Muscle of back (tissue), 11 donors: ENCODE measurements around the gene AZGP1. TPM values are rescaled to one million over a fixed set of nuclear protein-coding genes. Genes with fewer than 3 reads are reported as not detected.
"Not testable (repeated sequence)": the region's sequence is repeated elsewhere in the genome, so short reads cannot be mapped to it uniquely, and the experiment has no call there.

Source experiments
- DNase-seq, 3 donors: peaks; one replicate each; pipeline versions ENCODE4 v3.0.0 to v3.0.0-alpha.2; 2013
- polyA plus RNA-seq, 10 donors: library from polyadenylated mRNA; unstranded; fragments of 120-200 nt; gene quantifications; one replicate each; pipeline ENCODE4 v1.2.1, GENCODE V29; 2013; ENCODE audit not compliant: insufficient read length in 10 of 10

Gene AZGP1
- polyA plus RNA-seq, 10 donors: 0.56 to 1.3 (median 0.82) TPM

DNA sequence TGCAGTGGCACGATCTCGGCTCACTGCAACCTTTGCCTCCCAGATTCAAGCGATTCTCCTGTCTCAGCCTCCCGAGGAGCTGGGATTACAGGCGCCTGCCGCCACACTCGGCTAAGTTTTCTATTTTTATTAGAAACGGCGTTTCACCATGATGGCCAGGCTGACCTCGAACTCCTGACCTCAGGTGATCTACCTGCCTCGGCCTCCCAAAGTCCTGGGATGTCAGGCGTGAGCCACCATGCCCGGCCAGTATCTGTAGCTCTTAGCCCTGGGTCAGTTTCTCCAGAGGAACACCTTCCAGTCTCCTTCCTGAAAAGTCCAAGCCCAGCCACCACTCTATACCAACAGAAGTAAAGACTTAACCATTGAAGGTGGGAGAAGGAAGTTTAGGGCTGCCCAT lies 24.4 kb upstream of the AZGP1 start:
- DNase-seq: no peak

- DNase-seq: peak in 2 of 3 donors; percentile 63 to 91
These were observed 21.8 kb upstream of the AZGP1 start for GRCh38 chr7:99997545-99998137.

DNA sequence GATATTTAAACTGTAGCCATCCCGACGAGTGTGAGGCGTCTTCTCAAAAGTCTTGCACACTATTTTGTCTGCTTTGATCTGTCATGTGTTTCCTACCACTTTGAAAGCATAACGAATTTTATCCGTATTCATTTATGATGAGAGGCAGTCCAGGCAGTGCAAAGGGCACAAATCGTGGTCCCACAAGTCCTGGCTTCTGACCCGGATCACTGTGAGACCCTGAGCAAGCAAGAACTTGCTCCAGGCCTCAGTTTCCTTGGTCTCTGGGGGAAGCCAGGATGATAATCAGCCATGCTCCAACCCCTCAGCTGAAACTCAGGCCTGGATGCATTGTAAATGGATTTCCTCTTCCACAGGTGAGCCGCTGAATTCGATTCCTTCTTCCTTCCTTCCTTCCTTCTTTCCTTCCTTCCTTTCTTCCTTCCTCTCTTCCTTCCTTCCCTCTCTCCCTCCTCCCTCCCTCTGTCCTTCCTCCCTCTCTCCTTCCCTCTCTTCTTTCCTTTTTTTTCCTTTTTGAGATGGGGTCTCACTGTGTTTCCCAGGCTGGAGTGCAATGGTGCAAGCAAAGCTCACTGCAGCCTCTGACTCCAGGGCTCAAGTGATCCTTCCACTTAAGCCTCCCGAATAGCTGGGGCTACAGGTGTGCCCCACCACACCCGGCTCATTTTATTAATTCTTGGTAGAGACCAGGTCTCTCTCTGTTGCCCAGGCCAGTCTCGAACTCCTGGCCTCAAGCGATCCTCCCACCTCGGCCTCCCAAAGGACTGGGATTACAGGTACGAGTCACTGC lies 21.1 kb upstream of the AZGP1 start:
- DNase-seq: no peak

DNA sequence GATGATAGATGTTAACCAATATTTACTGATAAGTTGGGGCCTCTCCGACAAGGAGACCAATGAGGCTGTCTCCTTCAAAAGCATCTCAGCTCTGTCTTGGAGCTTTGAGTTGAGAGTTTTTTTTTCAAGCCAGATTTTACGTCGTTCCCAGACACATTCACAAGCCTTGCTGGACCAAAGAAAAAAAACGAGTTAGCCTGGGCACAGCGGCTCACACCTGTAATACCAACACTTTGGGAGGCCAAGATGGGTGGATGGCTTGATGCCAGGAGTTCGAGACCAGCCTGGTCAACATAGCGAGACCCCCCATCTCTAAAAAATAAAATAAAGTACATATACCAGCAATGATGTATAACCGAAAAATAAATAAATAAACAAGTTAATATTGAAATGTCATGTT lies 19.0 kb upstream of the AZGP1 start:
- DNase-seq: no peak

DNA sequence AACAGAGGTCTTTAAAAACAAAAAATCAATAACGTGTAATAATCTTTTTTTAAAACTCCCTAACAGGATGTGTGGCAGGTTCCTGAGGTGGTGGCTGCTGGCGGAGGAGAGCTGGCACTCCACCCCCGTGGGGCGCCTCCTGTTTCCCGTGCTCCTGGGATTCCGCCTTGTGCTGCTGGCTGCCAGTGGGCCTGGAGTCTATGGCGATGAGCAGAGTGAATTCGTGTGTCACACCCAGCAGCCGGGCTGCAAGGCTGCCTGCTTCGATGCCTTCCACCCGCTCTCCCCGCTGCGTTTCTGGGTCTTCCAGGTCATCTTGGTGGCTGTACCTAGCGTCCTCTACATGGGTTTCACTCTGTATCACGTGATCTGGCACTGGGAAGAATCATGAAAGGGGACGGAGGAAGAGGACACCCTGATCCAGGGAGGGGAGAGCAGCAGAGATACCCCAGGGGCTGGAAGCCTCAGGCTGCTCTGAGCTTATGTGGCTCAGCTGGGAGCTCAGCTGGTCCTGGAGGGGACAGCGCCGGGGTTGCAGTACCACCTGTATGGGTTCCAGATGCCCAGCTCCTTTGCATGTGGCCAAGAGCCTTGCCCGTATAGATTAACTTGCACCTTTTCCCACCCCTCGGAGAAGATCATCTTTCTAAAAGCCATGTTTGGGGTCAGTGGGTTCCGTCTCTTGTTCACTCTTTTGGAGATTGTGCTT lies 16.7 kb upstream of the AZGP1 start:
- DNase-seq: no peak

DNA sequence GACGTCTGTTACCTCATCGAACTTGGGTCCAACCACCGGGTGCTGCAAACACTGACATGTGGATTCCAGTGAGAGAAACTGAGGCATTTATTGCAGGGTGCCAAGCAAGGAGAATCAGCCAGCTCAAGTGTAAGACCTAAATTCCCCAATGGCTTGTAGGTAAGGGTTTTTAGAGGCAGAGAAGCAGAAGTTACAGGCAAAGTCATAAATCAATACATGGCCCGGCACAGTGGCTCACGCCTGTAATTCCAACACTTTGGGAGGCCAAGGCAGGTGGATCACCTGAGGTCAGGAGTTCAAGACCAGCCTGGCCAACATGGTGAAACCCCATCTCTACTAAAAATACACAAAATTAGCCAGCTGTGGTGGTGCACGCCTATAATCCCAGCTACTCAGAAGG lies 15.7 kb upstream of the AZGP1 start:
- DNase-seq: not testable (repeated sequence)

- DNase-seq: peak in 1 of 3 donors; percentile 13
These were observed 14.6 kb upstream of the AZGP1 start for GRCh38 chr7:99990460-99990852.

GRCh38 chr7:99987846-99988245 lies 12.0 kb upstream of the AZGP1 start:
- no peak for DNase-seq

- not testable (repeated sequence) for DNase-seq
These were observed 11.5 kb upstream of the AZGP1 start for GRCh38 chr7:99987306-99987705.

DNA sequence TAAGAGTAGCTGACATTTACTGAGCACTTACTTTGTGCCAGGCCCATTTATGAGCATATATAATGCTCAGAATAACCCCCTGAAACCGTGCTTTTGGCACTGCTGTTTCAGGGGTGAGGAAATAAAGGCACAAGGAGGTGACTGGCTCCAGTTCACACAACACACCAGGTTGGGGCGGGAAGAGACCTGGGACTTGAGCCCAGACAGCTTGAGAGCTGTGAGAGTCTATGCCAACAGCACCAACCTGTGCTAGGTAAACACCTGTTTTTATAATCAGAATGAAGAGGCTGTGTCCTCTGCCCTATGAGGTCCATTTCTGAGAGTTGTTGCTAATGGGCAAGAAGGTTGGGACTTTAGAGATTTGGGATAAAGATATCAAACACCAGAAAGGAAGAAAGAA lies 8.8 kb upstream of the AZGP1 start:
- DNase-seq: no peak

DNA sequence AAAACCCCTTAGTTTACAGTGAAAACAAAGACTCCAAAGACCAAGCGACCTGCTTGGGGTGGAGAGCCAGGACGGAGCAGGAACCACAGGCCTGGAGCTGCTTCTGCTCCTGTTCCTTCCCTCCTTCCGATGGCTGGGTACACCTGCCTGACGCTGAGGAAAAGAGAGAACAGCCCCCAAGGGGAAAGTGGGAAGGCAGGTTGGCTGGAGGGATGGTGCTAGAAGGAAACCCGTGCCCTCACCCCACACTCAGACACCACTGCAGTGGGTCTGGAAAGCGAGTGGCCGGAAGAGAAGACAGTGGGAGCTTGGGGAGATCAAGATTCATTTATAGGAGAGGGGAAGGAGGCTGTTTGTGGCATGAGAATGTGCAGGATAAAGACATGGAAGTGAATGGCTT lies 5.2 kb upstream of the AZGP1 start:
- DNase-seq: not testable (repeated sequence)

- DNase-seq: not testable (repeated sequence)
These were observed 4.6 kb upstream of the AZGP1 start for GRCh38 chr7:99980448-99980872.

GRCh38 chr7:99979814-99980225 lies 4.0 kb upstream of the AZGP1 start:
- DNase-seq: peak in 1 of 3 donors; percentile 21

DNA sequence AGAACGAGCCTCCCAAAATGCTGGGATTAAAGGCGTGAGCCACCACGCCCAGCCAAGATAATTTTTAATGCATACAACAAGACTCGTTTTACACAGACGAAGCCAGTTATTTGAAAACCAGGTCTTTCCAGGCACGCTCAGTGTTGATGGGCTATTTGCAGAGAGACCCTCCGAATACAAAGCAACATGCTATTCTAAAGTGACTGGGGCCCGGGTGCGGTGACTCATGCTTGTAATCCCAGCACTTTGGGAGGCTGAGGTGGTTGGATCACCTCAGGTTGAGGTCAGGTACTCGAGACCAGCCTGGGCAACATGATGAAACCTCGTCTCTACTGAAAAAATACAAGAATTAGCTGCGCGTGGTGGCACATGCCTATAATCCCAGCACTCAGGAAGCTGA lies 795 bp upstream of the AZGP1 start:
- DNase-seq: no peak

DNA sequence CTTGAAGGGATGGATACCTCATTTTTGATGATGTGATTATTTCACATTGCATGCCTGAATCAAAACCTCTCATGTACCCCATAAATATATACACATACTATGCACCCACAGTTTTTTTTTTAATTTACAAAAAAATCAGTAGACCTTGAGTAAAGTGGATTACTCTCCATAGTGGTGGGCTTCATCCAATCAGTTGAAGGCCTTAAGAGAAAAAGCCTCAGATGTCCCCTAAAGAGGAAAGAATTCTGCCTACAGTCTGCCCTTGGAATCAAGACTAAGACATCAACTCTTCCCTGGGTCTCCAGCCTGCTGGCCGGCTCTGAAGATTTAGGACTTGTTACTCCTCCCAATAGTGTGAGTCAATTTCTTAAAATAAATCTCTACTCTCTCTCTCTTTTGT lies 1.1 kb downstream of the AZGP1 start:
- DNase-seq: no peak

DNA sequence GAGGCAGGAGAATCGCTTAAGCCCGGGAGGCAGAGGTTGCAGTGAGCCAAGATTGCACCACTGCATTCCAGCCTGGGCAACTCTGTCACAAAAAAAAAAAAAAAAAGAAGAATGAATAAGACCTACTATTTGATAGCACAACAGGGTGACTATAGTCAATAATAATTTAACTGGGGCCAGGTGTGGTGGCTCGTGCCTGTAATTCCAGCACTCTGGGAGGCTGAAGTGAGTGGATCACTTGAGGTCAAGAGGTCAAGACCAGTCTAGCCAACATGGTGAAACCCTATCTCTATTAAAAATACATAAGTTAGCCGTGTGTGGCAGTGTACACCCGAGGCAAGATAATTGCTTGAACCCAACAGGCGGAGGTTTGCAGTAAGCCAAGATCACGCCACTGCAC lies 2.0 kb downstream of the AZGP1 start:
- DNase-seq: not testable (repeated sequence)

GRCh38 chr7:99971242-99971641 lies 4.6 kb downstream of the AZGP1 start:
- no peak for DNase-seq

GRCh38 chr7:99969813-99970212 lies 6.0 kb downstream of the AZGP1 start:
- not testable (repeated sequence) for DNase-seq

GRCh38 chr7:99969298-99969697 lies 6.5 kb downstream of the AZGP1 start:
- DNase-seq: no peak

DNA sequence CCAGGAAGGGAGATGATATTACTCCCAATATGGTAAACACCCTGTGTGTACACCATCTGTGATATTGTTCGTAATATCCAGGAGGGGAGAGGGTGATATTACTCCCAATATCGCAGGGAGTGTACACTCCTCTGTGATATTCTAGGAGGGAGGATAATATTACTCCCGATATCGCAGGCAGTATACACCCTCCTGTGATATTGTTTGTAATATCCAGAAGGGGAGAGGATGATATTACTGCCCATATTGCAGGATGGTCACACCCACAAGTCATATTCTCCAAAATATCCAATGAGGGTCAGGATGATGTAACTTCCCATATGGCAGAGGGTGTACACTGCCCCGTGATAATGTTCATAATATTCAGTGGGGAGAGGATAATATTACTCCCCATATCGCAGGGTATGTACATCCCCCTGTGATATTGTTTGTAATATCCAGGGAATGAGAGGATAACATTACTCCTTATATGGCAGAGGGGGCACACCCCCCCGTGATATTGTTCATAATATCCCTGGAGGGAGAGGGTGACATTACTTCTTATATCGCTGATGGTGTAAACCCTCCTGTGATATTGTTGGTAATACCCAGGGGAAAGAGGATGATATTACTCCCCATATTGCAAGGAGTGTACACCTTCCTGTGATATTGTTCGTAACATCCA lies 17.1 kb downstream of the AZGP1 start:
- no peak for DNase-seq

GRCh38 chr7:99955247-99955646 lies 20.6 kb downstream of the AZGP1 start:
- no peak for DNase-seq

DNA sequence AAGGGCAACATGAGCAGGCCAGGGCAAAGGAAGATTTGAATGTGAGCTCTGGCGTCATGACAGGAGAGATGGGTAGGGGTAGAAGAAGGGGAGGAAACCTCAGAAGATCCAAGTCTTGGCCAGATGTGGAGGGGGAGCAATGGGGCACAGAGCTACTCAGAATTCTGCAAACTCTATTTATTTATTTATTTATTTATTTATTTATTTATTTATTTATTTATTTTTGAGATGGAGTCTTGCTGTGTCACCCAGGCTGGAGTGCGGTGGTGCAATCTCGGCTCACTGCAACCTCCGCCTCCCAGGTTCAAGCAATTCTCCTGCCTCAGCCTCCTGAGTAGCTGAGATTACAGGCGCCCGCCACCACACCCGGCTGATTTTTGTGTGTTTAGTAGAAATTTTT lies 21.2 kb downstream of the AZGP1 start:
- DNase-seq: not testable (repeated sequence)
